GM21360 (cell line): Measurements from ENCODE around the gene B4GALNT3.
"Not testable (repeated sequence)": the region's sequence is repeated elsewhere in the genome, so short reads cannot be mapped to it uniquely, and the experiment has no call there.

ENCODE experiments used
- ATAC-seq: cut with Tn5 transposase; IDR thresholded peaks from one replicate; pipeline ENCODE4 v1.9.1; 2021; ENCODE audit warnings: mild to moderate bottlenecking, moderate library complexity; ENCODE audit not compliant: unreplicated experiment

B4GALNT3 gene

GRCh38 chr12:459430-460258 lies at the start of gene B4GALNT3:
TSS of gene B4GALNT3 (plus strand) at chr12:459939. CDS start at chr12:460377, 438 bp downstream.
- ATAC-seq = no peak

GRCh38 chr12:414859-415258 lies 44.9 kb upstream of the B4GALNT3 start:
- ATAC-seq = no peak

- no peak for ATAC-seq
These were observed 41.3 kb upstream of the B4GALNT3 start for GRCh38 chr12:418432-418831.

- ATAC-seq = no peak
These were observed 37.2 kb upstream of the B4GALNT3 start for GRCh38 chr12:422526-422925.

GRCh38 chr12:435737-436136 lies 24.0 kb upstream of the B4GALNT3 start:
- not testable (repeated sequence) for ATAC-seq

- no peak for ATAC-seq
These were observed 17.4 kb upstream of the B4GALNT3 start for GRCh38 chr12:442235-442884.

- ATAC-seq = no peak
These were observed 12.6 kb upstream of the B4GALNT3 start for GRCh38 chr12:447141-447540.

GRCh38 chr12:449203-449602 lies 10.5 kb upstream of the B4GALNT3 start:
- ATAC-seq = no peak

- no peak for ATAC-seq
These were observed 9.3 kb upstream of the B4GALNT3 start for GRCh38 chr12:450438-450837.

- no peak for ATAC-seq
These were observed 7.0 kb upstream of the B4GALNT3 start for GRCh38 chr12:452667-453210.

GRCh38 chr12:454833-455232 lies 4.9 kb upstream of the B4GALNT3 start:
- ATAC-seq = no peak

GRCh38 chr12:455821-456220 lies 3.9 kb upstream of the B4GALNT3 start:
- no peak for ATAC-seq

GRCh38 chr12:457676-458075 lies 2.1 kb upstream of the B4GALNT3 start:
- no peak for ATAC-seq

GRCh38 chr12:459050-459429 lies 699 bp upstream of the B4GALNT3 start:
- no peak for ATAC-seq

GRCh38 chr12:460261-461230 lies 807 bp downstream of the B4GALNT3 start:
- ATAC-seq = no peak

GRCh38 chr12:461425-461824 lies 1.7 kb downstream of the B4GALNT3 start:
- ATAC-seq = no peak

- no peak for ATAC-seq
These were observed 3.4 kb downstream of the B4GALNT3 start for GRCh38 chr12:462936-463705.

- no peak for ATAC-seq
These were observed 4.9 kb downstream of the B4GALNT3 start for GRCh38 chr12:464484-465267.

- ATAC-seq = no peak
These were observed 6.3 kb downstream of the B4GALNT3 start for GRCh38 chr12:466039-466438.
